ENCODE results near the gene SLC47A1. TPM values are rescaled to one million over a fixed set of nuclear protein-coding genes. Genes with fewer than 3 reads are reported as not detected.
"Not testable (repeated sequence)": the region's sequence is repeated elsewhere in the genome, so short reads cannot be mapped to it uniquely, and the experiment has no call there.

Gene SLC47A1
- total and polyA plus RNA-seq, 8 donors: 0.12 to 0.97 (median 0.49) TPM; not detected in 1

- Histone ChIP-seq H3K36me3 (no peaks in the 10 kb centered on the region), H3K27me3 (no peaks in the 10 kb centered on the region), H3K9me3 (no peaks in the 10 kb centered on the region), H3K4me1 (peaks cover 0 to 4% (median 0%) of the 10 kb centered on the region in 3 donors), H3K4me3 (no peak overlapping the region), H3K27ac (no peak overlapping the region)
- peak; percentile 55 to 86 (median 76) for TF ChIP-seq CTCF (IDR thresholded peaks at IDR 0.05)
- peak; percentile 92 for FAIRE-seq
- DNase-seq: peak in 5 of 6 donors; percentile 30 to 76 (median 55)
- WGBS, 2 donors: 4 to 12% methylated on average over 13 of the region's 13 CpGs
- peak; percentile 82 to 95 (median 92) for ATAC-seq
- intact Hi-C loops (cut with DNase I): loop anchor here in 2 of 3 donors (5.0 kb wide), 2 partner anchors 248 to 253 kb away; no protein-coding TSS in a partner anchor
Measured at GRCh38 chr17:19513897-19514488, 19.7 kb upstream of the SLC47A1 start.

GRCh38 chr17:19517699-19518098, 16.0 kb upstream of the SLC47A1 start:
- Histone ChIP-seq H3K27me3 (no peaks in the 10 kb centered on the region), H3K4me1 (peaks cover 0 to 4% (median 0%) of the 10 kb centered on the region in 3 donors), H3K36me3 (no peaks in the 10 kb centered on the region), H3K4me3 (no peak overlapping the region), H3K9me3 (no peaks in the 10 kb centered on the region), H3K27ac (no peak overlapping the region)
- DNase-seq (no peak), ATAC-seq (no peak), FAIRE-seq (no peak)
- intact Hi-C loops (cut with DNase I): no loop called here
- no peak for TF ChIP-seq CTCF (IDR thresholded peaks at IDR 0.05)

- intact Hi-C loops (cut with DNase I): loop anchor here in 1 of 3 donors (10.0 kb wide), 1 partner anchor 245 kb away; no protein-coding TSS in a partner anchor
- not testable (repeated sequence) for H3K4me1 ChIP-seq, FAIRE-seq, H3K27me3 ChIP-seq, H3K9me3 ChIP-seq, H3K36me3 ChIP-seq, ATAC-seq, H3K27ac ChIP-seq, H3K4me3 ChIP-seq, DNase-seq
- 60 to 71% methylated on average over 13 of the region's 13 CpGs for WGBS, 2 donors
Measured at GRCh38 chr17:19519388-19520291, 14.0 kb upstream of the SLC47A1 start.

GRCh38 chr17:19520641-19521040, 13.0 kb upstream of the SLC47A1 start:
- no peak overlapping the region for H3K4me3 ChIP-seq
- DNase-seq: no peak
- H3K36me3 ChIP-seq: no peaks in the 10 kb centered on the region
- FAIRE-seq: no peak
- intact Hi-C loops (cut with DNase I): loop anchor here in 1 of 3 donors (10.0 kb wide), 1 partner anchor 244 kb away; no protein-coding TSS in a partner anchor
- H3K9me3 ChIP-seq: no peaks in the 10 kb centered on the region
- H3K27me3 ChIP-seq: no peaks in the 10 kb centered on the region
- WGBS, 2 donors: 81 to 83% methylated on average over 5 of the region's 5 CpGs
- no peak overlapping the region for H3K27ac ChIP-seq
- no peak for ATAC-seq
- no peaks in the 10 kb centered on the region for H3K4me1 ChIP-seq
- TF ChIP-seq CTCF (IDR thresholded peaks at IDR 0.05): no peak

GRCh38 chr17:19523690-19524089, 10.0 kb upstream of the SLC47A1 start:
- H3K4me3 ChIP-seq: no peak overlapping the region
- no peaks in the 10 kb centered on the region for H3K4me1 ChIP-seq
- no peaks in the 10 kb centered on the region for H3K9me3 ChIP-seq
- H3K27me3 ChIP-seq: no peaks in the 10 kb centered on the region
- no peak for DNase-seq
- no peak overlapping the region for H3K27ac ChIP-seq
- no peaks in the 10 kb centered on the region for H3K36me3 ChIP-seq
- WGBS, 2 donors: 67 to 81% methylated on average over 9 of the region's 9 CpGs
- ATAC-seq: no peak
- no peak for TF ChIP-seq CTCF (IDR thresholded peaks at IDR 0.05)
- intact Hi-C loops (cut with DNase I): loop anchor here in 1 of 3 donors (10.0 kb wide), 1 partner anchor 241 kb away; no protein-coding TSS in a partner anchor
- no peak for FAIRE-seq

GRCh38 chr17:19526950-19527349, 6.7 kb upstream of the SLC47A1 start:
- H3K27ac ChIP-seq, ATAC-seq, DNase-seq, FAIRE-seq, H3K4me3 ChIP-seq, H3K36me3 ChIP-seq, H3K9me3 ChIP-seq, H3K27me3 ChIP-seq, H3K4me1 ChIP-seq: not testable (repeated sequence)
- 94 to 96% methylated on average over 4 of the region's 4 CpGs for WGBS, 2 donors
- intact Hi-C loops (cut with DNase I): loop anchor here in 1 of 3 donors (10.0 kb wide), 1 partner anchor 238 kb away; no protein-coding TSS in a partner anchor
